CD14-positive monocyte (primary cell): Measurements from ENCODE around the gene RAB44. TPM values are rescaled to one million over a fixed set of nuclear protein-coding genes. Genes with fewer than 3 reads are reported as not detected.

Experiments
- DNase-seq, 3 donors: peaks; one replicate each; pipeline ENCODE4 v3.0.0-alpha.2; 2011 to 2022
- H2AFZ ChIP-seq: 2 replicates; pipeline ENCODE4 v1.6.0; 2012; ENCODE audit warnings: mild to moderate bottlenecking, low read depth, low read length, inconsistent platforms; ENCODE audit not compliant: insufficient read depth, poor library complexity, severe bottlenecking
- H3K27ac ChIP-seq, 2 donors: 1 replicate in 1 of 2; 2 replicates in 1 of 2; pipeline ENCODE4 v1.5.1; 2012 to 2013; ENCODE audit warnings: low read length in 2 of 2, control low read depth in 1 of 2, inconsistent platforms in 1 of 2, low read depth in 1 of 2, mild to moderate bottlenecking in 1 of 2
- H3K27me3 ChIP-seq, 2 donors: one replicate each; pipeline versions ENCODE4 v1.6.0 to v1.6.1; 2011 to 2013; ENCODE audit warnings: low read length in 2 of 2; ENCODE audit not compliant: control insufficient read depth in 2 of 2, insufficient read depth in 2 of 2
- H3K36me3 ChIP-seq, 2 donors: replicated peaks in 1 of 2; 1 replicate in 1 of 2; 2 replicates in 1 of 2; pipeline versions ENCODE4 v1.5.1 to v1.6.1; 2012 to 2013; ENCODE audit warnings: low read length in 2 of 2, control low read depth in 1 of 2, inconsistent platforms in 1 of 2, mild to moderate bottlenecking in 1 of 2; ENCODE audit not compliant: insufficient read depth in 2 of 2, control insufficient read depth in 1 of 2
- H3K4me1 ChIP-seq, 2 donors: 1 replicate in 1 of 2; 2 replicates in 1 of 2; pipeline versions ENCODE4 v1.5.1 to v1.6.1; 2012 to 2013; ENCODE audit warnings: low read length in 2 of 2, control low read depth in 1 of 2, inconsistent platforms in 1 of 2, mild to moderate bottlenecking in 1 of 2, moderate library complexity in 1 of 2; ENCODE audit not compliant: insufficient read depth in 2 of 2, control insufficient read depth in 1 of 2
- H3K4me2 ChIP-seq: replicated peaks from 2 replicates; pipeline ENCODE3; 2012; ENCODE audit warnings: low read length, moderate library complexity, mild to moderate bottlenecking; ENCODE audit not compliant: poor library complexity, severe bottlenecking; ENCODE audit errors: extremely low read depth
- H3K4me3 ChIP-seq, 3 experiments: fragments of 200-600 bp in 1 of 3; sonication (generic) in 1 of 3; replicated peaks in 1 of 3; 1 replicate in 2 of 3; 2 replicates in 1 of 3; pipeline ENCODE4 v1.5.1; 2011 to 2013; ENCODE audit warnings: low read length in 3 of 3, mild to moderate bottlenecking in 3 of 3, control low read depth in 2 of 3, low read depth in 2 of 3, inconsistent platforms in 1 of 3, moderate library complexity in 1 of 3
- H3K79me2 ChIP-seq: 2 replicates; pipeline ENCODE4 v1.6.0; 2012; ENCODE audit warnings: mild to moderate bottlenecking, control low read depth, inconsistent platforms, low read length, moderate library complexity; ENCODE audit not compliant: insufficient read depth
- H3K9ac ChIP-seq: 2 replicates; pipeline ENCODE4 v1.6.0; 2017; ENCODE audit warnings: low read length, mild to moderate bottlenecking; ENCODE audit not compliant: insufficient read depth, poor library complexity, severe bottlenecking
- H3K9me3 ChIP-seq, 2 donors: replicated peaks in 1 of 2; 1 replicate in 1 of 2; 2 replicates in 1 of 2; pipeline versions ENCODE4 v1.5.1 to v1.6.1; 2012 to 2013; ENCODE audit warnings: low read length in 2 of 2, control low read depth in 1 of 2; ENCODE audit not compliant: control insufficient read depth in 1 of 2, insufficient read depth in 1 of 2
- H4K20me1 ChIP-seq: 2 replicates; pipeline ENCODE4 v1.6.0; 2012; ENCODE audit warnings: mild to moderate bottlenecking, low read length, control low read depth, moderate library complexity; ENCODE audit not compliant: insufficient read depth
- H3K27ac Mint-ChIP-seq, 7 donors: one replicate each; pipeline ENCODE4 v1.8.0; 2020; ENCODE audit warnings: mild to moderate bottlenecking in 7 of 7, mixed read lengths in 7 of 7, moderate library complexity in 6 of 7, inconsistent platforms in 2 of 7
- H3K27me3 Mint-ChIP-seq, 3 donors: one replicate each; pipeline ENCODE4 v1.8.0; 2021 to 2022; ENCODE audit warnings: low read depth in 3 of 3, mild to moderate bottlenecking in 3 of 3, mixed read lengths in 3 of 3, moderate library complexity in 3 of 3, inconsistent platforms in 1 of 3
- H3K36me3 Mint-ChIP-seq, 2 donors: one replicate each; pipeline ENCODE4 v1.8.0; 2020; ENCODE audit warnings: mixed read lengths in 2 of 2, inconsistent platforms in 1 of 2, mild to moderate bottlenecking in 1 of 2
- H3K4me1 Mint-ChIP-seq: one replicate; pipeline ENCODE4 v1.8.0; 2020; ENCODE audit warnings: mild to moderate bottlenecking, mixed read lengths
- H3K4me3 Mint-ChIP-seq, 2 donors: one replicate each; pipeline ENCODE4 v1.8.0; 2020; ENCODE audit warnings: mild to moderate bottlenecking in 2 of 2, mixed read lengths in 2 of 2, moderate library complexity in 1 of 2
- H3K9me3 Mint-ChIP-seq, 7 donors: one replicate each; pipeline ENCODE4 v1.8.0; 2020 to 2022; ENCODE audit warnings: mixed read lengths in 7 of 7, mild to moderate bottlenecking in 6 of 7, moderate library complexity in 6 of 7, inconsistent platforms in 2 of 7
- CTCF ChIP-seq: fragments of 200-600 bp; IDR thresholded peaks from one replicate; pipeline ENCODE4 v1.8.0; 2022; ENCODE audit warnings: antibody characterized with exemption, mild to moderate bottlenecking
- WGBS: methylation state at CpG from one replicate; pipeline ENCODE4 v1.1.5; 2013; ENCODE audit warnings: missing lambda C conversion rate; ENCODE audit not compliant: insufficient coverage; 5-methylcytosine and 5-hydroxymethylcytosine counted together
- intact Hi-C, 2 donors: fragments of 100-400 bp; cut with micrococcal nuclease; formaldehyde crosslinking; loops; one replicate each; pipeline versions ENCODE4 v1.15.0 to v1.15.1; 2023
- polyA plus RNA-seq, 3 donors: library from polyadenylated mRNA; depleted of rRNA in 1 of 3; unstranded in 2 of 3; stranded (reverse) in 1 of 3; fragments of 300-500 nt in 2 of 3; fragments of >200 nt in 1 of 3; fragmentation: Illumina TruSeq in 2 of 3; gene quantifications; 1 replicate in 2 of 3; 2 replicates in 1 of 3; pipeline ENCODE4 v1.2.3, GENCODE V29; 2012 to 2021

RAB44 gene
- polyA plus RNA-seq, 3 donors = 1.5 to 18.0 (median 1.9) TPM

GRCh38 chr6:36762123-36762522 is 64.5 kb downstream of the RAB44 start:
- Histone ChIP-seq H3K4me1 (peaks cover 21 to 25% of the 10 kb centered on the region in 2 donors), H3K4me3 (no peak overlapping the region), H4K20me1 (no peaks in the 10 kb centered on the region), H3K79me2 (no peaks in the 10 kb centered on the region), H2AFZ (no peak overlapping the region), H3K4me2 (no peak overlapping the region), H3K9me3 (no peaks in the 10 kb centered on the region), H3K27ac (no peak overlapping the region), H3K9ac (no peak overlapping the region), H3K36me3 (no peaks in the 10 kb centered on the region), H3K27me3 (no peaks in the 10 kb centered on the region)
- no peak for DNase-seq
- Mint-ChIP-seq H3K4me1 (peaks cover 27% of the 10 kb centered on the region), H3K36me3 (peaks cover 0 to 3% of the 10 kb centered on the region in 2 donors), H3K27me3 (peaks cover 0 to 9% (median 2%) of the 10 kb centered on the region in 3 donors), H3K9me3 (peaks cover 0 to 1% (median 0%) of the 10 kb centered on the region in 7 donors), H3K4me3 (no peak overlapping the region), H3K27ac (no peak overlapping the region)
- no peak for TF ChIP-seq CTCF
- intact Hi-C loops = loop anchor here in 1 of 2 donors (10.0 kb wide), 1 partner anchor 123 kb away; the partner anchor contains the start of gene C6orf89
- WGBS = 100% methylated on average over 5 of the region's 11 CpGs

GRCh38 chr6:36765190-36765589 is 67.6 kb downstream of the RAB44 start:
- H3K27ac ChIP-seq = no peak overlapping the region
- no peaks in the 10 kb centered on the region for H3K27me3 ChIP-seq
- Mint-ChIP-seq H3K4me3 (no peak overlapping the region), H3K27ac (no peak overlapping the region), H3K9me3 (peaks cover 0 to 1% (median 0%) of the 10 kb centered on the region in 7 donors), H3K4me1 (peaks cover 21% of the 10 kb centered on the region), H3K27me3 (peaks cover 0 to 11% (median 2%) of the 10 kb centered on the region in 3 donors), H3K36me3 (peaks cover 2% of the 10 kb centered on the region in 2 donors)
- 81% methylated on average over 9 of the region's 10 CpGs for WGBS
- H3K36me3 ChIP-seq = no peaks in the 10 kb centered on the region
- intact Hi-C loops = loop anchor here (5.0 to 10.0 kb wide), 5 partner anchors 77 to 442 kb away; partner anchors contain the start of gene C6orf89 (in 1 of the 2)
- no peak for TF ChIP-seq CTCF
- no peak overlapping the region for H3K4me2 ChIP-seq
- H3K4me1 ChIP-seq = peaks cover 17 to 21% of the 10 kb centered on the region in 2 donors
- H3K4me3 ChIP-seq = no peak overlapping the region
- H3K9ac ChIP-seq = no peak overlapping the region
- no peaks in the 10 kb centered on the region for H3K9me3 ChIP-seq
- no peaks in the 10 kb centered on the region for H4K20me1 ChIP-seq
- H3K79me2 ChIP-seq = no peaks in the 10 kb centered on the region
- DNase-seq = no peak
- H2AFZ ChIP-seq = no peak overlapping the region
